Type B pancreatic cell (in vitro differentiated cells): ENCODE measurements around the gene RTL10. TPM values are rescaled to one million over a fixed set of nuclear protein-coding genes. Genes with fewer than 3 reads are reported as not detected.

Experiments
- DNase-seq: peaks from one replicate; pipeline ENCODE4 v3.0.0; 2021; ENCODE audit warnings: mixed read lengths; ENCODE audit not compliant: unreplicated experiment; ENCODE audit errors: extremely low spot score
- H3K27ac Mint-ChIP-seq: 2 replicates; pipeline ENCODE4 v1.8.0; 2021; ENCODE audit warnings: mild to moderate bottlenecking, mixed read lengths
- H3K27me3 Mint-ChIP-seq: 2 replicates; pipeline ENCODE4 v1.8.0; 2021; ENCODE audit warnings: mixed read lengths
- H3K36me3 Mint-ChIP-seq: 2 replicates; pipeline ENCODE4 v1.8.0; 2021; ENCODE audit warnings: mixed read lengths
- H3K4me1 Mint-ChIP-seq: one replicate; pipeline ENCODE4 v1.8.0; 2021; ENCODE audit warnings: mixed read lengths; ENCODE audit not compliant: unreplicated experiment
- H3K4me3 Mint-ChIP-seq: 2 replicates; pipeline ENCODE4 v1.8.0; 2021; ENCODE audit warnings: mild to moderate bottlenecking, mixed read lengths
- H3K9me3 Mint-ChIP-seq: 2 replicates; pipeline ENCODE4 v1.8.0; 2021; ENCODE audit warnings: mixed read lengths
- total RNA-seq: library from RNA; stranded (reverse); gene quantifications from 2 replicates; pipeline ENCODE4 v1.2.1, GENCODE V29; 2021; ENCODE audit warnings: low replicate concordance
- TF ChIP-seq, protein P1 (sequence below): fragments of 200-600 bp; sonication (generic); conservative IDR thresholded peaks from 2 replicates; pipeline ENCODE4 v1.5.0; 2021; ENCODE audit warnings: antibody characterized with exemption, mild to moderate bottlenecking

The RTL10 gene
- total RNA-seq, 1 donor from 2014 or later, result 28.8 TPM

DNA sequence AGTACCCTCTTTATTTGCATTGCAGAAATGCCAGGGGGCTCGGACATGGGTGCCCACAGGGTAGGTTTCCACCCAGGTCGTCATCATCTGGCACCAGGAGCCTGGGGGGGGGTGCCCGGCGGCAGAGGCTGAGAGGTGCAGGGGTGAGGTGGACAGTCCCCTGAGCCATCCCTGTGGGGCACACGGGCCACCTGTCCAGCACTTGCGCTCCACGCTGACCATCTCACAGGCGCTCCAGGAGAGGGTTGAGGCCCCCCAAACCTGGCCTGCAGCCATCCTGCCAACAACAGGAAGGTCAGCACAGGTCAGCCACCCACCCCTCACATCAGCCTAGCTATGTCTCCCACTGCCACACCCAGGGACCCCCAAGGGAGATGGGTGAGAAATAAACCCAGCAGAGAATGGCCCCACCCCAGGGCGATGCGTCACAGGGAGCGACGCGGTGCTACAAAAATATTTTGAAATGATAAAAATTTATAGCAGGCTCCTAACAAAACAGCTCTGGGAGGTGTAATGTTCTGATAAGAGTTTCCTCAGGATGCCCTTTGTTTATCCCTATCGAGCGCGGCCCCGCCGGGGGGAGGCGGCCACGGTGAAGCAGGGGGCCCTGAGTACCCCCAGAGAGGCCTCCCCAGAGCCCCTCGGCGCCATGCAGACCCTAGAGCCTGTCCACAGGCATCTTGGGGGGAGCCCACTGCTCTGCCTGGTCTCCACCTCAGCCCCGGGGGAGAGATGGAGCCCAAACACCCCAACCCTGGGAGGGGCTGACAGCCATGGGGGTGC, 21.0 kb upstream of the RTL10 start:
- H3K36me3 Mint-ChIP-seq, result no peaks in the 10 kb centered on the region
- H3K4me3 Mint-ChIP-seq, result no peak overlapping the region
- no peaks in the 10 kb centered on the region for H3K9me3 Mint-ChIP-seq
- DNase-seq, result peak; percentile 68
- TF ChIP-seq, protein P1, sequence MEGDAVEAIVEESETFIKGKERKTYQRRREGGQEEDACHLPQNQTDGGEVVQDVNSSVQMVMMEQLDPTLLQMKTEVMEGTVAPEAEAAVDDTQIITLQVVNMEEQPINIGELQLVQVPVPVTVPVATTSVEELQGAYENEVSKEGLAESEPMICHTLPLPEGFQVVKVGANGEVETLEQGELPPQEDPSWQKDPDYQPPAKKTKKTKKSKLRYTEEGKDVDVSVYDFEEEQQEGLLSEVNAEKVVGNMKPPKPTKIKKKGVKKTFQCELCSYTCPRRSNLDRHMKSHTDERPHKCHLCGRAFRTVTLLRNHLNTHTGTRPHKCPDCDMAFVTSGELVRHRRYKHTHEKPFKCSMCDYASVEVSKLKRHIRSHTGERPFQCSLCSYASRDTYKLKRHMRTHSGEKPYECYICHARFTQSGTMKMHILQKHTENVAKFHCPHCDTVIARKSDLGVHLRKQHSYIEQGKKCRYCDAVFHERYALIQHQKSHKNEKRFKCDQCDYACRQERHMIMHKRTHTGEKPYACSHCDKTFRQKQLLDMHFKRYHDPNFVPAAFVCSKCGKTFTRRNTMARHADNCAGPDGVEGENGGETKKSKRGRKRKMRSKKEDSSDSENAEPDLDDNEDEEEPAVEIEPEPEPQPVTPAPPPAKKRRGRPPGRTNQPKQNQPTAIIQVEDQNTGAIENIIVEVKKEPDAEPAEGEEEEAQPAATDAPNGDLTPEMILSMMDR, result no peak
- no peak overlapping the region for H3K27ac Mint-ChIP-seq
- peaks cover 9% of the 10 kb centered on the region for H3K4me1 Mint-ChIP-seq
- H3K27me3 Mint-ChIP-seq, result peaks cover under 1% of the 10 kb centered on the region

DNA sequence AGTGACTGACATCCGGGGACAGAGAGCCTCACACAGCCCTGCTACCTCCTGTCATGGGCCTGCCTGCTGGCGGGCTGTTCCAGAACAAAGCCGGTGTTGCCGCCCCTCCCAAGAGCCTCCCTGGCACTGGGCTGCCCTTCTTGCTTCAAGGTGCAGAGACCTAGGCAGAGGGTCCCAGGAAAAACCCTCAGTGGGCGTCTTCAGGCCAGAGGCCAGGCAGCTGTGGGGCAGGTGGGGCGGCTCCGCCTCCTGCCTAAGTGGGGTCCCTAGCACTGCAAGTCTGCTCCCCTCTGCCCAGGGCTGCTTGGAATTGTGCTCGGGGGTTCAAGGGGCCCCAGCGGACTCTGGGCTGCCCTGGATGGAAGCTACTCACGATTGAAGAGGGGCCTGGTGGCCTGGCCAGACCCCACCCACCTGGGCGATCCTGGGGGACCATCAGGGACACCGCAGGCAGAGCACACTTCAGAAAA, 20.4 kb upstream of the RTL10 start:
- no peaks in the 10 kb centered on the region for H3K27me3 Mint-ChIP-seq
- no peak for DNase-seq

DNA sequence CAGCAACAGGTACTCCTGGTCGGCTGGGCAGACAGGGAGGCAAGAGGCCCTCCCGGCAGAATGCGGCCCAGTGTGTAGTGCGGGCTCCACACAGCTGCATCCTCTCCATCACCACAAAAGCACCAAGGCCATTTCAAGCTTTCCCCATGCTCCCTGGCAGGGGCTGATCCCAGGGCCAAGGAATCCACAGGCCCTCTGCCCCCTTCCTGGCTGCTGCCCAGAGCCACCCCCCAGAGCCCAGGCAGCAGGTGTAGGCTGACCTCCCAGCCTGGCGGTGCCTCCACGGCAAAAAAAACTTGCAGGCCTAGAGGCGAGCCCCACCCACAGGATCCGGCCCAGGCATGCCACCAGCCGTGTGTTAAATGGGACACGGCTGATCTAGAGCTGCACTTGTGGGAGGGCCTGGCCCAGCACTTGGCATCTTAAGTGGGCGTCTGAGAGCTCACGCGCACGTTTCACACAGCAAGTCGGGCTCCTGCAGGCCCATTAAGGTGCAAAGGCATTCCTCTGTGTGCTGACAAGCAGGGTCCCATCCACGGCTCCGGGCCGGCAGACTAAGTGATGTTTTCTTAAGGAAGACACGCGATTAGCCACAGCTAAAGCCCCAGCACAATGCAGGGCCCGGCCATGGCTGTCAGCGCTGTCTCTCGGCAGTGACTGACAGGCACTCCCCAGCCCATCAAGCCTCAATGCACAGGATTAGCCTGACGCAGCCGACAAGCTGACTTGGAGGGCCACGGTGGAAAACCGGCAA, 19.8 kb upstream of the RTL10 start:
- no peaks in the 10 kb centered on the region for H3K36me3 Mint-ChIP-seq
- TF ChIP-seq, protein P1, result no peak
- H3K4me3 Mint-ChIP-seq, result no peak overlapping the region
- peak overlapping the region; percentile 55 for H3K27ac Mint-ChIP-seq
- H3K4me1 Mint-ChIP-seq, result peaks cover 5% of the 10 kb centered on the region
- no peaks in the 10 kb centered on the region for H3K9me3 Mint-ChIP-seq
- DNase-seq, result peak; percentile 66
- H3K27me3 Mint-ChIP-seq, result no peaks in the 10 kb centered on the region

More for the DNA sequence above, 20.4 kb upstream of the RTL10 start:
- peaks cover 5% of the 10 kb centered on the region for H3K4me1 Mint-ChIP-seq
- H3K4me3 Mint-ChIP-seq, result no peak overlapping the region
- peak overlapping the region; percentile 55 for H3K27ac Mint-ChIP-seq
- H3K36me3 Mint-ChIP-seq, result no peaks in the 10 kb centered on the region
- TF ChIP-seq, protein P1, result no peak
- no peaks in the 10 kb centered on the region for H3K9me3 Mint-ChIP-seq

DNA sequence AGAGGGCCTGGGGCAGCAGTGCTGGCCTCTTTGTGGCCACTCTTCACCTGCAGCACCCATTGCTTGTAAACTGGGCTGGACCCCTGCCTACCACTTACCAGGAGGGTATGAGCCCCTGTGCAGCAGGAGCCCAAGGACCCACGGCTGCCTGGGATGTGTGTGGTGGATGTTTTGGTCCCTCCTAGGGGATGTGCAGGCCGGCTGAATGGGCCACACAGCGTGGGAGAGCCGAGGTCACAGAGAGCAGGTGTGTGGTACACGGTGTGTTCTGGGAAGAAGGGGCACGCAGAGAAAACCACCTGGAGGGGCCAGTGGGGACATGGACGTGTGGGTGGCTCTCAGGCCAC, 19.3 kb upstream of the RTL10 start:
- Mint-ChIP-seq H3K36me3 (no peaks in the 10 kb centered on the region), H3K27ac (no peak overlapping the region), H3K4me3 (no peak overlapping the region), H3K4me1 (peaks cover 2% of the 10 kb centered on the region), H3K9me3 (no peaks in the 10 kb centered on the region), H3K27me3 (no peaks in the 10 kb centered on the region)
- TF ChIP-seq, protein P1, result no peak
- no peak for DNase-seq

DNA sequence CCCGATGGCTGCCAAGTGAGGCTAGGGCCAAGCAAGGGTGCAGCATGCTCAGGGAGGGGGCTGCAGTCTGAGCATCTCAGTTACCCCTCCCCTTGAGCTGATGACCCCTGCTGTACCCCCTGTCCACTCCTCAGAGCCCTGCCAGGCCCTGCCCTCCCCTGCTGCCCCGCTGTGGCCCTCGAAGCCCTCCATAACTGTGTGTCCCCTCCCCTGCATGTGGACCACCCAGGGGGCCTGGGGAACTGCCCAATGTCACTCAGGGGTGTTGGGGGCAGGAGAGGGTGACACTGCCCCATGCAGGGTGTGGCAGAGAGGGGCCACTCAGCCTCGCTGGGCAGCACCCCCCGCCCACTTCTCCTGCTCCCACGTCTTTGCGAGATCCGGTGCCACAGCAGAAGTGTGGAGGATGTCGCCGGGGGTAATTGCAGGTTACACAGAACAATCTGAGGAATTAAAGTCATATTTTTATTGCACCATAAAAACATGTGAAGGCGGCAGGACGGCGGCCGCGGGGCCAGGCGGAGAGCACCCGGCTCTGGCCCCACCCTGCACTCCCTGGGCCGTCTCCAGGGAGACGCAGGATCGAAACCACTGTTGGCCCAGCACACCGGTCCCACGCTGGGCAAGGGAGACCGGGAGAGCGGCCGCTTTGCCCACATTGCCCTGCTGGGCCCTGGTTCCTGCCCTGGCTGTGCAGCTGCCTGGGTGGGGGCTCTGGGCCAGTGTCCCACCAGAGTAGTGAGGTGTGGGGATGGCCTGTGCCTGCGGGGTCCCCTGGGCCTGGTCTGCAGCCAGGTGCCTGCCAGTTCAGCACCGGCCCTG, 18.7 kb upstream of the RTL10 start:
- H3K4me1 Mint-ChIP-seq, result no peaks in the 10 kb centered on the region
- no peak overlapping the region for H3K27ac Mint-ChIP-seq
- DNase-seq, result peak; percentile 64
- no peaks in the 10 kb centered on the region for H3K9me3 Mint-ChIP-seq
- TF ChIP-seq, protein P1, result no peak
- no peak overlapping the region for H3K4me3 Mint-ChIP-seq
- no peaks in the 10 kb centered on the region for H3K27me3 Mint-ChIP-seq
- no peaks in the 10 kb centered on the region for H3K36me3 Mint-ChIP-seq
